ENCODE measurements around the gene PLXNB2. TPM values are rescaled to one million over a fixed set of nuclear protein-coding genes. Genes with fewer than 3 reads are reported as not detected.
A peak's percentile ranks its signal among the peaks of the same experiment; 100 is the strongest.

PLXNB2 gene
- total RNA-seq, 2 donors from 2014 or later = 169 to 218 TPM

DNA sequence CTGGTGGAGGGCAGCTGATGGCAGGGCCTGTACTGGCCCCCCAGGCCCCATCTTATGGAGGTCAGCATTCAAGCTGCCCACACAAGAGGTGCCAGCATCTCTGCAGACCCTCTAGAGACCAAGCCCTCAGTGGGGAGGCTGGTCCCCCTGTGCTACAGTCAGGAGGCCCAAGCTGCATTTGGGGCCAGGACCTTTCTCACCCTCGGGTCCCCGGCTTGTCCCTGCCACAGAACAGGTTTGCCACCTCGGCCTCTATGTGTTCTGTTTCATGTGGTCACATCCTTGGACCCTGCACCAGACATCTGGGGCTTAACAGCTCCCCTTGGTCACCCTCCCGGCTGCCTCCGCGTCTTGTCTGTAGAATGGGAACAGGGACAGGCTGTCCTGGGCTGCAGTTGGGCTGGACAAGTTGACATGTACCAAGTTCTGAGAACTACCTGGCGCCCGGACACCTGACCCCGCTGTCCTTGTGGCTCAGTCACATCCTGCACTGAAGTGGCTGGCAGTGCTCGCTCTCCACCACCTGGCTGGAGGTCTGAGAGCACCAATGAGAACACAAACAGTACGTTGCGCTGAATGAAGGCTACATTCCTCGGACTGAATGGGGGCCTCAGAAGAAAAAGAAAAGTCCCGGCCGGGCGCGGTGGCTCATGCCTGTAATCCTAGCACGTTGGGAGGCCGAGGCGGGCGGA lies 2.7 kb upstream of the PLXNB2 start:
- Histone ChIP-seq H3K9me3 (no peaks in the 10 kb centered on the region), H3K4me3 (no peak overlapping the region), H3K27ac (no peak overlapping the region), H3K4me1 (ENCODE audit: control insufficient read depth in 1 of 2, low read depth in 2 of 2) (peaks cover 10 to 30% of the 10 kb centered on the region in 2 donors), H3K27me3 (replicated peaks; ENCODE audit: insufficient read depth) (no peaks in the 10 kb centered on the region), H3K36me3 (no peaks in the 10 kb centered on the region)
- TF ChIP-seq, protein P1, sequence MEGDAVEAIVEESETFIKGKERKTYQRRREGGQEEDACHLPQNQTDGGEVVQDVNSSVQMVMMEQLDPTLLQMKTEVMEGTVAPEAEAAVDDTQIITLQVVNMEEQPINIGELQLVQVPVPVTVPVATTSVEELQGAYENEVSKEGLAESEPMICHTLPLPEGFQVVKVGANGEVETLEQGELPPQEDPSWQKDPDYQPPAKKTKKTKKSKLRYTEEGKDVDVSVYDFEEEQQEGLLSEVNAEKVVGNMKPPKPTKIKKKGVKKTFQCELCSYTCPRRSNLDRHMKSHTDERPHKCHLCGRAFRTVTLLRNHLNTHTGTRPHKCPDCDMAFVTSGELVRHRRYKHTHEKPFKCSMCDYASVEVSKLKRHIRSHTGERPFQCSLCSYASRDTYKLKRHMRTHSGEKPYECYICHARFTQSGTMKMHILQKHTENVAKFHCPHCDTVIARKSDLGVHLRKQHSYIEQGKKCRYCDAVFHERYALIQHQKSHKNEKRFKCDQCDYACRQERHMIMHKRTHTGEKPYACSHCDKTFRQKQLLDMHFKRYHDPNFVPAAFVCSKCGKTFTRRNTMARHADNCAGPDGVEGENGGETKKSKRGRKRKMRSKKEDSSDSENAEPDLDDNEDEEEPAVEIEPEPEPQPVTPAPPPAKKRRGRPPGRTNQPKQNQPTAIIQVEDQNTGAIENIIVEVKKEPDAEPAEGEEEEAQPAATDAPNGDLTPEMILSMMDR (IDR thresholded peaks at IDR 0.05) = no peak
- DNase-seq (ENCODE audit: low spot score) (no peak), ATAC-seq (ENCODE audit: insufficient number of reproducible peaks, low FRiP score, low read depth) (no peak)

DNA sequence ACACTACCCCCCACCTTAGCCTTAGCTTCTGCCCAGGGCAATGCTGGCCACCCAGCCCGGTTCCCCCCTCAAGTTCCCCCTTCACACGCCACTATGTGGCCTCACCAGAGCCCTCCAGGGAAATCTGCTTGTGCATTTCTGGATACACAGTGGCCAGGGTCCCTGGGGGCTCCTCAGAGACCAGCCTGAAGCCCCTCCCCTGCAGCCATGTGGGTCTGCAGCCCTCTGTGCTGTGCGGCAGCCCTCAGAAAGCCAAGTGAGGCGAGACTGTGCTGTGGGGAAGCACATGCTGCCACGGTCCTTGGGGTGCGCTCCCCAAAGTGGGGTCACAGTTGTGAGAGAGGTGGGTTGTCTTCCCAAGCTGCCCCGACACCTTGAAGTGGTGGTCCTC lies 2.1 kb upstream of the PLXNB2 start:
- H3K27ac ChIP-seq = peak overlapping the region; percentile 69 to 72
- no peaks in the 10 kb centered on the region for H3K36me3 ChIP-seq
- H3K4me1 ChIP-seq (ENCODE audit: control insufficient read depth in 1 of 2, low read depth in 2 of 2) = peaks cover 16 to 36% of the 10 kb centered on the region in 2 donors
- H3K27me3 ChIP-seq (replicated peaks; ENCODE audit: insufficient read depth) = no peaks in the 10 kb centered on the region
- TF ChIP-seq, protein P1 (IDR thresholded peaks at IDR 0.05) = no peak
- ATAC-seq (ENCODE audit: insufficient number of reproducible peaks, low FRiP score, low read depth) (no peak), DNase-seq (ENCODE audit: low spot score) (no peak)
- no peak overlapping the region for H3K4me3 ChIP-seq
- H3K9me3 ChIP-seq = no peaks in the 10 kb centered on the region

- peaks cover 21 to 41% of the 10 kb centered on the region in 2 donors for H3K4me1 ChIP-seq (ENCODE audit: control insufficient read depth in 1 of 2, low read depth in 2 of 2)
- no peak for ATAC-seq (ENCODE audit: insufficient number of reproducible peaks, low FRiP score, low read depth)
Observed at GRCh38 chr22:50308986-50309600, 1.6 kb upstream of the PLXNB2 start.

DNA sequence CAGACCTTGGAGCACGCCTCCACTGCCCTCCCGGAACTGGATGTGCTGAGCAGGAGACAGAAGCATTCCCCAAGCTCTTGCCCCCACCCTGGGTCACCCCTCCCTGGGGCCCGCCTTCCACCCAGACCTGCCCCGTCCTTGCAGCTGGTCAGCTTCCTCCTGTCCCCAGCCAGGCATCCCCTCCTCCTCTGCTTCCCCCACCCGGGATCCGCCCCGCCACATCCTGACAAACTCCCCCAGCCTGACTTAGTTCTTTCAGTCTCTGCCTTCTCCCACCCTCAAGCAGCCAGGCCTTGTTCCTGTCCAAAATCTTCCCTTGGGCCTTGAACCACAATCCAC lies 1.1 kb upstream of the PLXNB2 start:
- no peaks in the 10 kb centered on the region for H3K36me3 ChIP-seq
- H3K4me3 ChIP-seq = no peak overlapping the region
- ATAC-seq (ENCODE audit: insufficient number of reproducible peaks, low FRiP score, low read depth) = no peak
- no peaks in the 10 kb centered on the region for H3K27me3 ChIP-seq (replicated peaks; ENCODE audit: insufficient read depth)
- peak overlapping the region; percentile 69 to 72 for H3K27ac ChIP-seq
- H3K4me1 ChIP-seq (ENCODE audit: control insufficient read depth in 1 of 2, low read depth in 2 of 2) = peaks cover 27 to 46% of the 10 kb centered on the region in 2 donors
- no peaks in the 10 kb centered on the region for H3K9me3 ChIP-seq
- TF ChIP-seq, protein P1 (IDR thresholded peaks at IDR 0.05) = no peak
- no peak for DNase-seq (ENCODE audit: low spot score)

More at GRCh38 chr22:50308986-50309600, 1.6 kb upstream of the PLXNB2 start:
- Histone ChIP-seq H3K27ac (peak overlapping the region; percentile 69 to 72), H3K4me3 (no peak overlapping the region), H3K27me3 (replicated peaks; ENCODE audit: insufficient read depth) (no peaks in the 10 kb centered on the region), H3K9me3 (no peaks in the 10 kb centered on the region), H3K36me3 (no peaks in the 10 kb centered on the region)
- no peak for DNase-seq (ENCODE audit: low spot score)
- TF ChIP-seq, protein P1 (IDR thresholded peaks at IDR 0.05) = no peak

DNA sequence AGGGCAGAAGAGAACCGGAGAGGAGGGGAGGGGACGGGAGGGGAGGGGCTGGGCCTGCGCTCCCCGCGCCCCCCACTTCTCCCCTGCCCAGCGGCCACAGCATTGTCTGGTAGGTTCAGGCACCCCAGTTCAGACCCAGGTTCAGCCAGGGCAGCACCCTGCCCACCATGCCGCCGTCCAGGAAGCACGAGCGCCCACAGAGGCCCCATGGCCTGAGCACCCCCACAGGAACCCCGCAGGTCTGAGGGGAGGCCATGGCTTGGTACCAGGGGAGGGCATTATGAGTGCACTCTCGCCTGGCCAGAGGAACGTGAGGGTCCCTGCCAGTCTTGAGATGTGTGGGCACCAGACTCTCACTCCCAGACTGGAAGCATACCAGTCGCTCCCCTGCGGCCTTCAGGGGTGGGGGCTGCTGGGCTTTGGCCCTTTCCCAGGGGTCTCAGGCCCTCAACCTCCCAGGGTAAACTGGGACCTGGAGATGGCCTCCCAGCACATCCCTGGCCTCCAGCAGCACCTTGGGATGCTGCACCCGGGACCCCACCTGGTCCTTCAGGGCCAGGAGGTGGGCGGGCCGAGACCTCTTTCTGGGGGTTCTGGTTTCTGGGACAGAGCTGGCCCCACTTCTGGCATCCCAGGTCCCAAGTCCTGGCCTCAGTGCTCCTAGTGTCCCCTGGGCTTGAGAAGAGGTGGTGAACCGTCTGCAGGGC lies 597 bp upstream of the PLXNB2 start:
- Histone ChIP-seq H3K36me3 (no peaks in the 10 kb centered on the region), H3K4me3 (peak overlapping the region; percentile 16), H3K27ac (peak overlapping the region; percentile 69 to 72), H3K4me1 (ENCODE audit: control insufficient read depth in 1 of 2, low read depth in 2 of 2) (peaks cover 32 to 51% of the 10 kb centered on the region in 2 donors), H3K27me3 (replicated peaks; ENCODE audit: insufficient read depth) (no peaks in the 10 kb centered on the region), H3K9me3 (no peaks in the 10 kb centered on the region)
- TF ChIP-seq, protein P1 (IDR thresholded peaks at IDR 0.05) = no peak
- ATAC-seq (ENCODE audit: insufficient number of reproducible peaks, low FRiP score, low read depth) (no peak), DNase-seq (ENCODE audit: low spot score) (no peak)
